Measurements from ENCODE around the gene RAF1.
"Not testable (repeated sequence)": the region's sequence is repeated elsewhere in the genome, so short reads cannot be mapped to it uniquely, and the experiment has no call there.

RAF1 gene

GRCh38 chr3:12638105-12638504, 25.8 kb downstream of the RAF1 start:
- no peak for DNase-seq (ENCODE audit: low spot score)

- DNase-seq (ENCODE audit: low spot score): no peak
Measured at GRCh38 chr3:12633108-12633507, 30.8 kb downstream of the RAF1 start.

DNA sequence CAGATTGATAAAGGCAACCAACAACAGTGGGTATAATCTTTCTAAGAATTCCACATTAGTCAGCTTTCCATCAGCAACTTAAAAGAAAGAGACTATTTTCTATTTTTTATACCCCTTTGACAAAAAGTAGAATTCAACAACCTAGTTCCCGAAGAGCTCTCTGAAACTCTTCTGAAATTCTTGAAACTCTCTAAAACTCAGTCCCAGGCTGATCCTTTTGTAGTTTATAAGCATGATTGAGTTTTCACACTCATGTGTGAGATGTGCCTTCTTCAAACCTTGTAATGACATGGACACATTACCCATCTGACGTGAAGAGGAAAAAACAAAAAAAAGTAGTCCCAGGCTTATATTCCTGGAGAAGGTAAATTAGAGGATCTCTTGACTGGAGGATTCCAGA, 31.4 kb downstream of the RAF1 start:
- DNase-seq (ENCODE audit: low spot score): no peak

DNA sequence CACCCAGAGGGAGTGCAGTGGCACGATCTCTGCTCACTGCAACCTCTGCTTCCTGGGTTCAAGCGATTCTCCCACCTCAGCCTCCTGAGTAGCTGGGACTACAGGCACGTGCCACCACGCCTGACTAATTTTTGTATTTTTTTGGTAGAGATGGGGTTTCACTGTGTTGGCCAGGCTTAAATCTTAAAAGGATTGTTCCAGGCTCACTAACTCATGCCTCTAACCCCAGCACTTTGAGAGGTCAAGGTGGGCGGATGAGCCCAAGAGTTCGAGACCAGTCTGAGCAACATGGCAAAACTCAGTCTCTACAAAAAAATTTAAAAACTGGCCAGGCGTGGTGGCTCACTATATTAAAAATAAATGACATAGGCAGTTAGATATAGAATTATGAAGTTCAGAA, 33.1 kb downstream of the RAF1 start:
- DNase-seq (ENCODE audit: low spot score): not testable (repeated sequence)

GRCh38 chr3:12630292-12630691, 33.6 kb downstream of the RAF1 start:
- no peak for DNase-seq (ENCODE audit: low spot score)

GRCh38 chr3:12629560-12629959, 34.4 kb downstream of the RAF1 start:
- DNase-seq (ENCODE audit: low spot score): no peak

GRCh38 chr3:12628813-12629212, 35.1 kb downstream of the RAF1 start:
- DNase-seq (ENCODE audit: low spot score): no peak

GRCh38 chr3:12627370-12627769, 36.5 kb downstream of the RAF1 start:
- DNase-seq (ENCODE audit: low spot score): no peak

GRCh38 chr3:12624964-12625363, 39.0 kb downstream of the RAF1 start:
- not testable (repeated sequence) for DNase-seq (ENCODE audit: low spot score)

GRCh38 chr3:12624056-12624455, 39.9 kb downstream of the RAF1 start:
- DNase-seq (ENCODE audit: low spot score): no peak

- DNase-seq (ENCODE audit: low spot score): no peak
Measured at GRCh38 chr3:12622335-12622734, 41.6 kb downstream of the RAF1 start.

DNA sequence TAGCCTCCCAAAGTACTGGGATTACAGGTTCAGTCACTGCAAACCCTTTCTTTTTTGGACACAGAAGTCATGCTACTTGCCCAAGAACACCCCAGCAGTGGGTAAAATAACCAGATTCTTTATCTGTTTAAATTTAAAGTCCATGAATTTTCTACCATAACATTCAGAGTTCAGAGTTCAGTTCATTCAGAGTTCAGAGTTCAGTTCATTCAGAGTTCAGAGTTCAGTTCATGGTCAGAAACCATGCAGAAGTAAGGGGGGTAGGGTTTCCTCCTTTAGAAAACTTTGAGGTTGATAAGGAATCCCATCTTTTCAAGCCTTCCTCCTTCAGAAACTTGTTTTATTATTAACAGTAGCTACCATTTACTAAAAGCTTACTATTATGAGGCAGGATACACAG, 43.2 kb downstream of the RAF1 start:
- no peak for DNase-seq (ENCODE audit: low spot score)

DNA sequence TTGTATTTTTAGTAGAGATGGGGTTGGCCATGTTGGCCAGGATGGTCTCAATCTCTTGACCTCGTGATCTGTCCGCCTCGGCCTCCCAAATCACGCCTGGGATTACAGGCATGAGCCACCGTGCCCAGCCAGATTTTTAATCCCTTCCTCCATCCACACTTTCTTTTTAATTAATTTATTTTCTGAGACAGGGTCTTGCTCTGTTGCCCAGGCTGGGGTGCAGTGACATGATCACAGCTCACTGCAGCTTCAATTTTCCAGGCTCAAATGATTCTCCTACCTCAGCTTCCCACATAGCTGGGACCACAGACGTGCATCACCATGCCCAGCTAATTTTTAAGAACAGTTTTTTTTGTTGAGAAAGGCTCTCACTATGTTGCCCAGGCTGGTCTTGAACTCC, 43.6 kb downstream of the RAF1 start:
- DNase-seq (ENCODE audit: low spot score): no peak

DNA sequence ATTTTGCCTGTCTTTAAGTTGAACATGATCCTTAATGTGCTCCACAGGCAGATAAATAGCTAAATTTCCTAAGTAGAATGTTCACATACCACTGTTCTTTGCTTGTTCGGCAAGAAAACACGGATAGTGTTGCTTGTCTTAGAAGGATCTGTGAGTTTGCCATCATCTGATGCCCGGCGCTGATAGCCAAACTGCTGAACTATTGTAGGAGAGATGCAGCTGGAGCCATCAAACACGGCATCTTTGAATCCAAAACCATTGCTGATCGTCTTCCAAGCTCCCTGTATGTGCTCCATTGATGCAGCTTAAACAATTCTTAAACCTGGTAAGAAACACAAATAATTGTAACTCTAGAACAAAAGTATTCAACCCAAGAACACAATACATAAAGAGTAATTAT, 45.5 kb downstream of the RAF1 start:
- DNase-seq (ENCODE audit: low spot score): peak; percentile 38

GRCh38 chr3:12615266-12615665, 48.7 kb downstream of the RAF1 start:
- no peak for DNase-seq (ENCODE audit: low spot score)

DNA sequence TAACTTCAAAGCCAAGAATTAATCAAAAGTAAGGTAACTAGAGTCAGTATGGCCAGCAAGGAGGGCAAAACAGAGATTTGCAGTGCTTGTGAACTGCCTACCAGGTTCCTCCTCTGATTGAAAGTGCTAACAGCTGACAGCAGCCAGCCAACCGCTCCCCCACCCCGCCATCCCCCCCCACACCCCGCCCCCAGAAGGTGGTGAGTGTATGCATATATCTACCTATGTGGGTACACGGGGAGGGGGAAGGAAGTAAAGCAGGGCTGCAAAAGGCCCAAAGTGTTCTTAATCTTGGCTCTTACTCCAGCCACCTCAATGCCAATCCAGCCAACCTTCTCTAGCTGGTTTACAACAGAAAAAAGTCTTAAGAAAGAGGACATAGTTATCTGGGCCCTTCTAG, 50.7 kb downstream of the RAF1 start:
- no peak for DNase-seq (ENCODE audit: low spot score)

DNA sequence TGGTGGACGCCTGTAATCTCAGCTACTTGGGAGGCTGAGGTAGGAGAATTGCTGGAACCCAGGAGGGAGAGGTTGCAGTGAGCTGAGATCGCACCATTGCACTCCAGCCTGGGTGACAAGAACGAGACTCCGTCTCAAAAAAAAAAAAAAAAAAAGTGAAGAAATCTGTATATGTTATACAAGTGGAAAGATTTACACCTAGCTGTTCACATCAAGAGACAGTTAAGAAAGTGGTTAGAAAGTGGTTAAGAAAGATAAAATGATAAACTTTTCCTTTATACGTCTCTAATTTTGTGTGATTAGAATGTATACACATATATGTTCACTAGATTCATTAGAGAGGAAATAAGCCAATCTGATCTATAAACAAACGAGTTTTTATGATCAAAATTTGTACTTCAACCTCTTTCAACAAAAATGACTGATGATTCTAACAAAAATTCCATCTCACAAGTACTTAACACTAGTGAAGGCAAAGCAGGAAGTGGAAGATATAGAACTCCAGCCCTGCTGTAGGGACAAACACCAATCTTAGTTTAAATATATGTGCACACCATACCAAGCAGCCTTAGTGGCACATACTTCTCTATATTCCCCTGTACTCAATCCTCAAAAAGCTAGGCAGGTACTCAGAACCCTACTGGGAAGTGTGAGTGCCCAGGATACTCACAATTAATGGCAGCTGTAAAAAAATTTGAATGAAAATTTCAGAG, 51.2 kb downstream of the RAF1 start:
- no peak for DNase-seq (ENCODE audit: low spot score)

- DNase-seq (ENCODE audit: low spot score): no peak
Measured at GRCh38 chr3:12611117-12611516, 52.8 kb downstream of the RAF1 start.

GRCh38 chr3:12608376-12608775, 55.5 kb downstream of the RAF1 start:
- no peak for DNase-seq (ENCODE audit: low spot score)

- DNase-seq (ENCODE audit: low spot score): no peak
Measured at GRCh38 chr3:12603969-12604368, 59.9 kb downstream of the RAF1 start.

DNA sequence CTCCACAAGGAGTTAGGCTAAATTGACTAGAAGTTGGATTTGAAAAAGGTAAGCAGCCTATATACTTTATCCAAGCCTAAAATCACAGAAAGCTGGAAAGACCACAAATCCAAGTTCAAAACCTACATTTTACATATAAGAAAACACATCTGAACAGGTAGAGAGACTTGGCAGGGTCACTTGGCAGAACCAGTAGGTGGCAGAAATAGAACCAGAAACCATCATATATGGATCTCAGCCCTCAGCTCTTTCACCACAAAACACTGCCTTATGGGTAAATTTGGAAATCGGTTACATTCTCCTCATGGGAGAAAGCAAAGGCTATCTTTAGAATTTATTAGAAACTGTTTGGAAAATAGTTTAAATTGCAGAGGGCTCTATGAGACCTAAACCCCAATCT, 62.8 kb downstream of the RAF1 start:
- DNase-seq (ENCODE audit: low spot score): no peak

- no peak for DNase-seq (ENCODE audit: low spot score)
Measured at GRCh38 chr3:12598890-12599289, 65.0 kb downstream of the RAF1 start.

DNA sequence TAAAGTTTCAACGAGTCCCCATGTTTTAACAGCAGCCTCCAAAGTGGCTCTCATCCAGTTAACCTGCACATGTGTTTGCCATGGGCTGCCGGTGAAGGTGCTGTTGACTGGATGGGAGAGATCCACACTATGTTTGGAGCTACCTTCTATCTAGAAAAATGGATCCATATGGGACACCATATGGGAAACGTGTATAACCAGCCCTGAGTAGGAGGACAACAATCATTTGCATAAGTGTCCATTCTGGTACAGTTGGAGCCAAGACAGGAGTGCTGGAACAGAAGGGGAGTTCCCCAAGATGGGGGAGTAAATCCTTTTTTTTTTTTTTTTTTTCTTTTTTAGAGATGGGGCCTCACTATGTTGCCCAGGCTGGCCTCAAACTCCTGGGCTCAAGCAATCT, 70.4 kb downstream of the RAF1 start:
- no peak for DNase-seq (ENCODE audit: low spot score)

- no peak for DNase-seq (ENCODE audit: low spot score)
Measured at GRCh38 chr3:12591997-12592715, 71.8 kb downstream of the RAF1 start.

Measured in globus pallidus (tissue), 1 donor.